AG04449 (cell line): ENCODE measurements around the gene EN2.

ENCODE experiments used
- CTCF ChIA-PET: fragments of 350-600 bp; formaldehyde crosslinking; extraction: SDS; loops from one replicate; lab custom pipeline; 2021; ENCODE audit warnings: antibody characterized with exemption; lab: Yijun Ruan, JAX
- POLR2A ChIA-PET: fragments of 400-600, 350-600 bp; formaldehyde crosslinking; extraction: SDS; loops from one replicate; lab custom pipeline; 2020; ENCODE audit warnings: antibody characterized with exemption, inconsistent platforms; lab: Yijun Ruan, JAX
- DNase-seq: peaks from one replicate; pipeline ENCODE4 v3.0.0-alpha.2; 2010; ENCODE audit warnings: low read depth, low spot score
- H3K4me3 ChIP-seq: 2 replicates; pipeline ENCODE4 v1.5.1; 2011; ENCODE audit warnings: low read depth, mild to moderate bottlenecking, control low read depth, low read length
- CTCF ChIP-seq: IDR thresholded peaks from one replicate; pipeline ENCODE4 v1.5.1; 2011; ENCODE audit warnings: mild to moderate bottlenecking, moderate library complexity, low read length, control low read depth, inconsistent platforms; ENCODE audit not compliant: insufficient read depth; ENCODE audit errors: missing control alignments

The EN2 gene

GRCh38 chr7:155510975-155511701 lies 53.2 kb downstream of the EN2 start:
- POLR2A ChIA-PET: no interaction called here
- TF ChIP-seq CTCF: no peak
- no peak overlapping the region for H3K4me3 ChIP-seq
- no peak for DNase-seq
- CTCF ChIA-PET: interaction anchor here (0.8 kb wide), 1 partner anchor 9 kb away, joined by 3 read pairs; no protein-coding TSS in a partner anchor

- no peak for TF ChIP-seq CTCF
- ChIA-PET CTCF (no interaction called here), POLR2A (no interaction called here)
- DNase-seq: no peak
- no peak overlapping the region for H3K4me3 ChIP-seq
Measured at GRCh38 chr7:155511702-155511996, 53.7 kb downstream of the EN2 start.

- ChIA-PET POLR2A (no interaction called here), CTCF (no interaction called here)
- DNase-seq: no peak
- no peak for TF ChIP-seq CTCF
- no peak overlapping the region for H3K4me3 ChIP-seq
Measured at GRCh38 chr7:155512246-155512887, 54.4 kb downstream of the EN2 start.

GRCh38 chr7:155513543-155514285 lies 55.8 kb downstream of the EN2 start:
- DNase-seq: no peak
- POLR2A ChIA-PET: no interaction called here
- CTCF ChIA-PET: no interaction called here
- TF ChIP-seq CTCF: no peak
- H3K4me3 ChIP-seq: no peak overlapping the region

- no peak for DNase-seq
- CTCF ChIA-PET: no interaction called here
- no peak overlapping the region for H3K4me3 ChIP-seq
- TF ChIP-seq CTCF: no peak
- POLR2A ChIA-PET: no interaction called here
Measured at GRCh38 chr7:155514296-155514695, 56.4 kb downstream of the EN2 start.
